ENCODE results near the gene SLC49A4. TPM values are rescaled to one million over a fixed set of nuclear protein-coding genes. Genes with fewer than 3 reads are reported as not detected.

The SLC49A4 gene
- total RNA-seq, 4 donors from 2014 or later, result 2.4 to 29.9 (median 20.1) TPM

DNA sequence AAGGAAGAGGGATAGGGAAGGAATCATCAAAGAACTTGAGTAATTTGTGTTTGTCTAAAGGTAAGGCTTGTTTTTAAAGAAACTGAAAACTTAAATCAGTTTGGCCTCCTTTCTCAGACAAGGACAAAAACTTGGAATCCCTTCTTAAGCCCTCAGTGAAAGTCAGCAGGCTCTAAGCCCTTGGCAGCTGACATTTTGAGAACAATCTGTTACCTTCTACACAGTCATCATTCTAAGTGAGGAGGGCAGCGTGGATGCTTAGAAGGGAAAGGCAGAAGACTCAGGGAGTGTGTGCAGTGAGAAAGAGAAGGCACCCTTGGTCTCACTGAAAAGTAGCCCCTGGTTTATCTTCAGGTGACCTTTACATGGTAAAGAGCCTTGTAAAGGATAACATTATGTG lies 12.1 kb upstream of the SLC49A4 start:
- H3K4me3 ChIP-seq, result no peak overlapping the region
- intact Hi-C loops (cut with DNase I; ENCODE audit: low total_unique reads) (no loop called here), in situ Hi-C loops (cut with MboI; ENCODE audit: low pct_ligation_motif_present in 1 of 4, low pct_unique_long_range_greater_than_20kb in 1 of 4, low sequenced_read_pairs in 3 of 4) (no loop called here)

DNA sequence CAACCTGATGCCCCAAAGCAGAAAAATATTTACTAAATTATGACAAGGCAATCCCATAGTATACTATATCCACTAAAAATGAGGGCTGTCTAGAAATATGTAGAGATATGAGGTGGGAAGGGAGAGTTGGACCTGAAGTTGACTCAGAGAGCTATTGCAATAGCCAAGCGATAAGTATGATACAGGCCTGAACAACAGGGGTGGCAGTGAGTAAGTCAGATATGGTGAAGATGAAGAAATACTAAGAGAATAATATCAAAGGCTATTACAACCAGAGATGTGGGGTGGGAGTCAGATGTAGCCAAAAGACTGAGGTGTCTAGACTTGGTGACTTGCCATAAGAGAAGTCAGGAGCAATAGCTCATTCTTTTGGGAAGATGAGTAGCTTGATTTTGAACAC lies 10.4 kb upstream of the SLC49A4 start:
- Histone ChIP-seq H3K4me3 (no peak overlapping the region), H3K4me1 (peaks cover 0 to 34% (median 8%) of the 10 kb centered on the region in 4 donors), H3K36me3 (no peaks in the 10 kb centered on the region), H3K9me3 (no peaks in the 10 kb centered on the region), H3K27me3 (no peaks in the 10 kb centered on the region), H3K27ac (no peak overlapping the region)
- intact Hi-C loops (cut with DNase I; ENCODE audit: low total_unique reads), result no loop called here
- WGBS, 2 donors (ENCODE audit: low coverage in 1 of 2), result 94% methylated on average over 1 of the region's 1 CpG
- TF ChIP-seq, protein P1, sequence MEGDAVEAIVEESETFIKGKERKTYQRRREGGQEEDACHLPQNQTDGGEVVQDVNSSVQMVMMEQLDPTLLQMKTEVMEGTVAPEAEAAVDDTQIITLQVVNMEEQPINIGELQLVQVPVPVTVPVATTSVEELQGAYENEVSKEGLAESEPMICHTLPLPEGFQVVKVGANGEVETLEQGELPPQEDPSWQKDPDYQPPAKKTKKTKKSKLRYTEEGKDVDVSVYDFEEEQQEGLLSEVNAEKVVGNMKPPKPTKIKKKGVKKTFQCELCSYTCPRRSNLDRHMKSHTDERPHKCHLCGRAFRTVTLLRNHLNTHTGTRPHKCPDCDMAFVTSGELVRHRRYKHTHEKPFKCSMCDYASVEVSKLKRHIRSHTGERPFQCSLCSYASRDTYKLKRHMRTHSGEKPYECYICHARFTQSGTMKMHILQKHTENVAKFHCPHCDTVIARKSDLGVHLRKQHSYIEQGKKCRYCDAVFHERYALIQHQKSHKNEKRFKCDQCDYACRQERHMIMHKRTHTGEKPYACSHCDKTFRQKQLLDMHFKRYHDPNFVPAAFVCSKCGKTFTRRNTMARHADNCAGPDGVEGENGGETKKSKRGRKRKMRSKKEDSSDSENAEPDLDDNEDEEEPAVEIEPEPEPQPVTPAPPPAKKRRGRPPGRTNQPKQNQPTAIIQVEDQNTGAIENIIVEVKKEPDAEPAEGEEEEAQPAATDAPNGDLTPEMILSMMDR (IDR thresholded peaks at IDR 0.05), result no peak
- TF ChIP-seq EP300 (IDR thresholded peaks at IDR 0.05; ENCODE audit: low read depth) (no peak), POLR2A (IDR thresholded peaks at IDR 0.05) (no peak), POLR2AphosphoS5 (IDR thresholded peaks at IDR 0.05) (no peak)
- in situ Hi-C loops (cut with MboI; ENCODE audit: low pct_ligation_motif_present in 1 of 4, low pct_unique_long_range_greater_than_20kb in 1 of 4, low sequenced_read_pairs in 3 of 4), result no loop called here
- no peak for DNase-seq

More for the DNA sequence above, 12.1 kb upstream of the SLC49A4 start:
- WGBS, 2 donors (ENCODE audit: low coverage in 1 of 2), result 88% methylated on average over 1 of the region's 1 CpG; no CpG with 5 or more reads in 1 of the 2 donors
- no peaks in the 10 kb centered on the region for H3K27me3 ChIP-seq
- no peaks in the 10 kb centered on the region for H3K36me3 ChIP-seq
- no peaks in the 10 kb centered on the region for H3K9me3 ChIP-seq
- peaks cover 0 to 29% (median 4%) of the 10 kb centered on the region in 4 donors for H3K4me1 ChIP-seq
- no peak for DNase-seq
- no peak overlapping the region for H3K27ac ChIP-seq
- TF ChIP-seq POLR2A (IDR thresholded peaks at IDR 0.05), result no peak
- no peak for TF ChIP-seq EP300 (IDR thresholded peaks at IDR 0.05; ENCODE audit: low read depth)
- TF ChIP-seq, protein P1 (IDR thresholded peaks at IDR 0.05), result no peak
- no peak for TF ChIP-seq POLR2AphosphoS5 (IDR thresholded peaks at IDR 0.05)

GRCh38 chr3:122785231-122785630 lies 9.6 kb upstream of the SLC49A4 start:
- no peak overlapping the region for H3K4me3 ChIP-seq
- H3K36me3 ChIP-seq, result no peaks in the 10 kb centered on the region
- intact Hi-C loops (cut with DNase I; ENCODE audit: low total_unique reads), result no loop called here
- no peaks in the 10 kb centered on the region for H3K9me3 ChIP-seq
- no peak for DNase-seq
- H3K27me3 ChIP-seq, result no peaks in the 10 kb centered on the region
- peaks cover 0 to 34% (median 8%) of the 10 kb centered on the region in 4 donors for H3K4me1 ChIP-seq
- WGBS, 2 donors (ENCODE audit: low coverage in 1 of 2), result 76 to 86% methylated on average over 1 of the region's 1 CpG
- in situ Hi-C loops (cut with MboI; ENCODE audit: low pct_ligation_motif_present in 1 of 4, low pct_unique_long_range_greater_than_20kb in 1 of 4, low sequenced_read_pairs in 3 of 4), result no loop called here
- TF ChIP-seq POLR2A (IDR thresholded peaks at IDR 0.05) (no peak), EP300 (IDR thresholded peaks at IDR 0.05; ENCODE audit: low read depth) (no peak), POLR2AphosphoS5 (IDR thresholded peaks at IDR 0.05) (no peak)
- TF ChIP-seq, protein P1 (IDR thresholded peaks at IDR 0.05), result no peak
- H3K27ac ChIP-seq, result no peak overlapping the region

- intact Hi-C loops (cut with DNase I; ENCODE audit: low total_unique reads), result no loop called here
- no peak for DNase-seq
- TF ChIP-seq EP300 (IDR thresholded peaks at IDR 0.05; ENCODE audit: low read depth) (no peak), POLR2AphosphoS5 (IDR thresholded peaks at IDR 0.05) (no peak), POLR2A (IDR thresholded peaks at IDR 0.05) (no peak)
- TF ChIP-seq, protein P1 (IDR thresholded peaks at IDR 0.05), result no peak
- Histone ChIP-seq H3K4me3 (no peak overlapping the region), H3K4me1 (peaks cover 0 to 34% (median 8%) of the 10 kb centered on the region in 4 donors), H3K36me3 (no peaks in the 10 kb centered on the region), H3K27ac (peak overlapping the region in 1 of 4 donors; percentile 19), H3K9me3 (no peaks in the 10 kb centered on the region), H3K27me3 (no peaks in the 10 kb centered on the region)
- WGBS, 2 donors (ENCODE audit: low coverage in 1 of 2), result 25 to 54% methylated on average over 1 of the region's 1 CpG
- in situ Hi-C loops (cut with MboI; ENCODE audit: low pct_ligation_motif_present in 1 of 4, low pct_unique_long_range_greater_than_20kb in 1 of 4, low sequenced_read_pairs in 3 of 4), result no loop called here
Observed at GRCh38 chr3:122786066-122786465, 8.8 kb upstream of the SLC49A4 start.
